ENCODE data around the gene UFSP2. TPM values are rescaled to one million over a fixed set of nuclear protein-coding genes. Genes with fewer than 3 reads are reported as not detected.

Gene UFSP2
- total RNA-seq, 1 donor: 53.5 TPM

DNA sequence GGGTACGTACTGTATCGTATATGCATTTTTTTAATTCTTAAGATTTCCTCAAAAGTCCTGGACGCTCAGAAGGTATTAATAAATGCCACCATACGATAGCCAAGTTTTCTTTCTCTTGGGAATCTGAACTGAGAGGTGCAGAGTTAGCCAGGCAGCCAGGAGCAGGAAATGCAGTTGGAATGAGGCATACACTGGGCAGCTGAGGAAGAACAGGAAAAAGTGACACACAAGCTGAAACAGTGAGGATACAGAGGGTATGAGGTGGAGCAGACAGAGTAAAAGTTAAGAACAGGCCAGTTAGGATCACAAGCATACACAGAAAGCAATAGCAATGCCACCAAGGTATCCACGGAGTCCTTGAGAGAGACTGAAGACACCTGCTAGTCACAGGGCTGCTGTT is 13.4 kb downstream of the UFSP2 start:
- no peak overlapping the region for H3K4me3 ChIP-seq (ENCODE audit: low read depth, low read length)
- no peak for DNase-seq (ENCODE audit: low read depth)
- TF ChIP-seq, protein P1, sequence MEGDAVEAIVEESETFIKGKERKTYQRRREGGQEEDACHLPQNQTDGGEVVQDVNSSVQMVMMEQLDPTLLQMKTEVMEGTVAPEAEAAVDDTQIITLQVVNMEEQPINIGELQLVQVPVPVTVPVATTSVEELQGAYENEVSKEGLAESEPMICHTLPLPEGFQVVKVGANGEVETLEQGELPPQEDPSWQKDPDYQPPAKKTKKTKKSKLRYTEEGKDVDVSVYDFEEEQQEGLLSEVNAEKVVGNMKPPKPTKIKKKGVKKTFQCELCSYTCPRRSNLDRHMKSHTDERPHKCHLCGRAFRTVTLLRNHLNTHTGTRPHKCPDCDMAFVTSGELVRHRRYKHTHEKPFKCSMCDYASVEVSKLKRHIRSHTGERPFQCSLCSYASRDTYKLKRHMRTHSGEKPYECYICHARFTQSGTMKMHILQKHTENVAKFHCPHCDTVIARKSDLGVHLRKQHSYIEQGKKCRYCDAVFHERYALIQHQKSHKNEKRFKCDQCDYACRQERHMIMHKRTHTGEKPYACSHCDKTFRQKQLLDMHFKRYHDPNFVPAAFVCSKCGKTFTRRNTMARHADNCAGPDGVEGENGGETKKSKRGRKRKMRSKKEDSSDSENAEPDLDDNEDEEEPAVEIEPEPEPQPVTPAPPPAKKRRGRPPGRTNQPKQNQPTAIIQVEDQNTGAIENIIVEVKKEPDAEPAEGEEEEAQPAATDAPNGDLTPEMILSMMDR (IDR thresholded peaks at IDR 0.05; ENCODE audit: insufficient read depth, low read length): no peak

DNA sequence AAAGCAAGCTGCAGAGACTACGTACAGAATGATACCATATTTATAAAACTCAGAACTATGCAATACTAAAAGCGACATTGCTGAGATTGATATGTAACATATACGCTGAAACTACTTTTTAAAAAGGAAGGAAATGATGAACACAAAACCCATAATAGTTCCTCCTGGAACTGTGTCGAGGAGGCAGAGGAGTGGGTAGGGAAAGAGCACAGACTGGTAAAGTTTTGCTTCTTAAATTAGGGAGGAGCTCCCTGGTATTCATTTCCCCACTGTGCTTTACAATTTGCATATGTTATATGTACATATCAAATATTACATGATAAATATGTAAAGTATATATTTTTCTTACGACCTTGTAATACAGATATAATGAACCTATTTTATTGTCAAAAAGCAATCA is 13.9 kb downstream of the UFSP2 start:
- no peak for DNase-seq (ENCODE audit: low read depth)
- TF ChIP-seq, protein P1 (IDR thresholded peaks at IDR 0.05; ENCODE audit: insufficient read depth, low read length): no peak
- no peak overlapping the region for H3K4me3 ChIP-seq (ENCODE audit: low read depth, low read length)

DNA sequence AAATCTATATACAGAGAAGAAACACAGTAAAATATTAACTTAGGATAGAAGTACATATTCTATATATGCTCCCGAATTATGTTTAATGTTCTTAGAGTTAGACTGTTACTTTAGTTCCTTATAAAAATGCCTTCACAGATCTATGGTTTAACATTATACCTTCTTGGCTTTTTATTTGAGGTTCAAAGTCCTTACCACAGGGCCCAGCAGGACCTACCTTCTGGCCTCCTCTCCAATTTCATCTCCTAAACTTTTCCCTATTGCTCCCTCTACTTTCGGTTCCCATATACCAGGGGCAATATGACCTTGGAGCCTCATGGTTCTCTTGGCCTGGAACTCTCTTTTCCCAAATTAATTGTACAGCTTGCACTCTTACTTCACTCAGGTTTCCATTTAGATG is 17.3 kb downstream of the UFSP2 start:
- TF ChIP-seq, protein P1 (IDR thresholded peaks at IDR 0.05; ENCODE audit: insufficient read depth, low read length): no peak
- H3K4me3 ChIP-seq (ENCODE audit: low read depth, low read length): no peak overlapping the region
- no peak for DNase-seq (ENCODE audit: low read depth)

DNA sequence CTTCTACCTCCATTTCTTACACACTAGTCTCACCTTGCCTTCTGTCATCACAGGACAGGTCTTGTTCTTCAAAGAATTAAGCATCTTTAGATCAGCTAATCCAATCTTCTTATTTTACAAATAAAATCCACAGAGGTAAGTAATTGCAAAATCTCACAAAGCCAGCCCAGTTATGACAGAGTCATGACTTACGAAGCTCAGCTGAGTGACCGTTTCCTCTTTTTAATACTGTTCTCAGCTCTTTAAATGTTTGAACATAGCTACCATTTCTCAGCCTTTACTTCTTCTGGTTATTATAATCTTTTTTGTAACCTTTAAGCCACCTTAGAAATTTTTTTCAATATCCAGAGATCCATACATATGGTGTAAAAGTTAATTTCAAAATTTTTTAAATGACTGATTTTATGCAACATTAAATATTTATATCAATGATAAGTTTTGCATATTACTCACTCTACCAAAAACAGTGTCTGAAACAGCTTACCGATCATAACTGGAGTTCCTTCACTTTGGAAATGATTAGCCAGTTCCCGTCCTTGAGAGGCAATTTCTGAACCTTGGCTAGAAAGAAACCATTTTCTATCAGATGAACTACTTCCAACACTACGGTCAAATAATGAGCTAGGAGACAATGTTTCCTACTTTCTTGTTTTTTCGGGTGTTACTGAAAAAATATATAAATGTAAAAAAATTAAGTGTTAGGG is 20.3 kb downstream of the UFSP2 start:
- no peak for DNase-seq (ENCODE audit: low read depth)

DNA sequence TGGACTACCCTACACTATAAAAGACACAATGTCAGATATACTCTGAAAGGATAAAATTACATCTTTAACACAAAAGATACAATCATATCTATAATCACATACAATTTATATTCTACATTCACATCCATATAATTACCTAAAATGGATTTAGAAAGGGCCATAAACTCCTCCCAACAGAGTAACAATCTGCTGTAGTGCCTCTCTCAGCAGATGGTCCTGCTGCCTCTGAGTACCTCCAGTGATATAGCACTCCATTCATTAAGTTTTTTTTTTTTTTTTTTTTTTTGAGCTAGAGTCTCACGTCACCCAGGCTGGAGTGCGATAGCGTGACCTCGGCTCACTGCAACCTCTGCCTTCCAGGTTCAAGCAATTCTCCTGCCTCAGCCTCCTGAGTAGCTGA is 21.7 kb downstream of the UFSP2 start:
- TF ChIP-seq, protein P1 (IDR thresholded peaks at IDR 0.05; ENCODE audit: insufficient read depth, low read length): no peak
- no peak for DNase-seq (ENCODE audit: low read depth)
- H3K4me3 ChIP-seq (ENCODE audit: low read depth, low read length): no peak overlapping the region

More for the DNA sequence above, 20.3 kb downstream of the UFSP2 start:
- TF ChIP-seq, protein P1 (IDR thresholded peaks at IDR 0.05; ENCODE audit: insufficient read depth, low read length): no peak
- no peak overlapping the region for H3K4me3 ChIP-seq (ENCODE audit: low read depth, low read length)

DNA sequence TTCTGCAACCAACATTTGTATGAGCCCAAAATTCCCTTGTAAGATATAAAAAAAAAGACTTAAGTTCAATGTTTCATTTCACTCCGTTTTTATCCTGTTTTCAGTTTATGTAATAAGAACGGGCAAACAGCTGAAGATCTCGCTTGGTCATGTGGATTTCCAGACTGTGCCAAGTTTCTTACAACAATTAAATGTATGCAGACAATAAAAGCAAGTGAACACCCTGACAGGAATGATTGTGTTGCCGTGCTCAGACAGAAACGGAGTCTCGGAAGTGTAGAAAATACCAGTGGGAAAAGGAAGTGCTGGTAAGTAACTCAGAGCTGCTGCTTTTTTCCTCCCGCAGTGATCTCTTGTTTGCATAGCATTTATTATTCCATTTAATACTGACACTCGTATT is 26.3 kb downstream of the UFSP2 start:
- TF ChIP-seq, protein P1 (IDR thresholded peaks at IDR 0.05; ENCODE audit: insufficient read depth, low read length): no peak
- H3K4me3 ChIP-seq (ENCODE audit: low read depth, low read length): no peak overlapping the region
- no peak for DNase-seq (ENCODE audit: low read depth)

DNA sequence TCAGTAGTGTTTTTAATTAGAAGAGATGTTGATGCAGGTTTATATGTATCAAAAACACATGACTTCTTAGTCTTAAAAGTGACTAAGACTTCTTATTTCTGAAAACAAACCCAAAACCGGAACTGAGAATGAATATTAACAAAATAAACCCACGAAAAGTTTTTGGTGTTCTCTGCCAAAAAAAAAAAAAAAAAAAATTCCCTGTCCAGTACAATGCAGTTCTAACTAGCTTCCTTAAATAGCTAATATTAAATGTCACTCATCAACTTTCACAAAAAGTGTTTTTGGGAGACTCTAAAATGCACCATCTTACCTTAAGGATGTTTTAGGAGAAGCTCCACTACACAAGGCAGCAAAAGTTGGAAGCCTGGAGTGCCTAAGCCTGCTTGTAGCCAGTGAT is 27.1 kb downstream of the UFSP2 start:
- DNase-seq (ENCODE audit: low read depth): no peak
- TF ChIP-seq, protein P1 (IDR thresholded peaks at IDR 0.05; ENCODE audit: insufficient read depth, low read length): no peak
- H3K4me3 ChIP-seq (ENCODE audit: low read depth, low read length): no peak overlapping the region
